ENCODE measurements around the gene SCARB2.

DNA sequence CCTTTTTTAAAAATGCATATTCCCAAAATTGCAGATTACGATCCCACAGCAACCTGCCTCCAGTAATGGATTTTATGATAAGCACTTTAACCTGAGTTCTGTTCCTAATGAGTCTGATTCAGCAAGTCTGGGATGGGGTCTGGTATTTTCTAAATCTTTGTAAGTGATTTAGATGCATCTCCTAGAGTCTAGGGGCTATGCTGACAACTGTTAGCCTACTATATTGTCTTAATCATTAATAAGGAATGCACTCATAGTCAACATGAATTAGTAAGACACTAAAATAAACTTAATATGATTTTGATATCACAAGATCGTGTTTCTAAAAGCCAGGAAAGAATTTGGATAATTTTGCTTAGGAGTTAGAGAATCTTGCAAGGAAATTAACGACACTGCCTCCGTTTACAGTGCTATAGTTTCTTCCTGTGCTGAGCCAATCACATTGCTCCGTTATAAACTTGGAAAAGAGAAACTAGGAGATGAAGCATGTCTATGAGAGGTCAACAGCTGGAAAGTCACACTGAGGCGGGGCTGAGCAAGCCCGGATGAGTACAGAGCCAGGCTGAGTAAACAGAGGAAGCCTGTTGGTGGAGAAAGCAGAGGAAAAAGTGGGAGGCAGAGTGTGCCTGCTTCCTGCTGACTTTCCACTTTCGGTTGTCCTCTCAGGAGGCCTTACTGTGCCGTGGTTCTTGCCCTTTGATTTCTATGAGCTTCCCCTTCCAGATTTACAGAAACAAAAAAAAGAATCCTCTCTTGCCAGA lies 5.4 kb downstream of the SCARB2 start:
- TF ChIP-seq, protein P1, sequence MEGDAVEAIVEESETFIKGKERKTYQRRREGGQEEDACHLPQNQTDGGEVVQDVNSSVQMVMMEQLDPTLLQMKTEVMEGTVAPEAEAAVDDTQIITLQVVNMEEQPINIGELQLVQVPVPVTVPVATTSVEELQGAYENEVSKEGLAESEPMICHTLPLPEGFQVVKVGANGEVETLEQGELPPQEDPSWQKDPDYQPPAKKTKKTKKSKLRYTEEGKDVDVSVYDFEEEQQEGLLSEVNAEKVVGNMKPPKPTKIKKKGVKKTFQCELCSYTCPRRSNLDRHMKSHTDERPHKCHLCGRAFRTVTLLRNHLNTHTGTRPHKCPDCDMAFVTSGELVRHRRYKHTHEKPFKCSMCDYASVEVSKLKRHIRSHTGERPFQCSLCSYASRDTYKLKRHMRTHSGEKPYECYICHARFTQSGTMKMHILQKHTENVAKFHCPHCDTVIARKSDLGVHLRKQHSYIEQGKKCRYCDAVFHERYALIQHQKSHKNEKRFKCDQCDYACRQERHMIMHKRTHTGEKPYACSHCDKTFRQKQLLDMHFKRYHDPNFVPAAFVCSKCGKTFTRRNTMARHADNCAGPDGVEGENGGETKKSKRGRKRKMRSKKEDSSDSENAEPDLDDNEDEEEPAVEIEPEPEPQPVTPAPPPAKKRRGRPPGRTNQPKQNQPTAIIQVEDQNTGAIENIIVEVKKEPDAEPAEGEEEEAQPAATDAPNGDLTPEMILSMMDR (IDR thresholded peaks at IDR 0.05) = no peak
- TF ChIP-seq EZH2phosphoT487 (IDR thresholded peaks at IDR 0.05) = no peak

Measured in neural progenitor cell (in vitro differentiated cells).